Fibroblast of lung (primary cell): ENCODE data around the gene DENR.

ENCODE experiments used
- CTCF ChIP-seq, 2 donors: IDR thresholded peaks in 1 of 2; conservative IDR thresholded peaks in 1 of 2; 1 replicate in 1 of 2; 2 replicates in 1 of 2; pipeline ENCODE4 v1.5.1; 2011 to 2012; ENCODE audit warnings: low read length in 2 of 2, control low read depth in 1 of 2, inconsistent platforms in 1 of 2, low read depth in 1 of 2, mild to moderate bottlenecking in 1 of 2
- EZH2 ChIP-seq: IDR thresholded peaks from 2 replicates; pipeline ENCODE4 v1.5.1; 2012; ENCODE audit warnings: low read length, control low read depth, mild to moderate bottlenecking; ENCODE audit errors: missing control alignments

- TF ChIP-seq CTCF (conservative IDR thresholded peaks at IDR 0.05 in 1 of 2, IDR thresholded peaks at IDR 0.05 in 1 of 2; ENCODE audit: low read depth in 1 of 2, low read length in 2 of 2) = no peak
- no peak for TF ChIP-seq EZH2
Measured at GRCh38 chr12:122757568-122757967, 4.9 kb downstream of the DENR start.
